Measurements from ENCODE around the gene IGFBP3.

DNA sequence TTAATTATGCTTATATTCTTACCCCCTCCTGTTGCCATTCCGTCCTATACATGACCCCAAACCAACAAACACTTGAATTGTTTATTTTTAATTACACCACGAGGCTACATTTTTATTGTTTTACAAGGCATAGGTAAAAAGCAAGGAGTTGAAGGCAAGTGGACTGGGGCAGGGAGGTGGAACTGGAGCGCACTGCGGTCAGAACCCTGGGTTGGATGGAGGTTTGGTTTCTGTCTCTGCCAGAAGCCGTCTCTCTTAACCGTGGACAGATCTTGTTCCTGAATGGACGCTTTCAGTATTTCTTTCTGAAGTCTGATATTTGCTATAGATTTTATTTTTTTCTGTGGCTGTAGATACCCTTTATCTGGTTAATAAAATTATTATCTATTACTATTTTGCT, 19.9 kb upstream of the IGFBP3 start:
- TF ChIP-seq, protein P1, sequence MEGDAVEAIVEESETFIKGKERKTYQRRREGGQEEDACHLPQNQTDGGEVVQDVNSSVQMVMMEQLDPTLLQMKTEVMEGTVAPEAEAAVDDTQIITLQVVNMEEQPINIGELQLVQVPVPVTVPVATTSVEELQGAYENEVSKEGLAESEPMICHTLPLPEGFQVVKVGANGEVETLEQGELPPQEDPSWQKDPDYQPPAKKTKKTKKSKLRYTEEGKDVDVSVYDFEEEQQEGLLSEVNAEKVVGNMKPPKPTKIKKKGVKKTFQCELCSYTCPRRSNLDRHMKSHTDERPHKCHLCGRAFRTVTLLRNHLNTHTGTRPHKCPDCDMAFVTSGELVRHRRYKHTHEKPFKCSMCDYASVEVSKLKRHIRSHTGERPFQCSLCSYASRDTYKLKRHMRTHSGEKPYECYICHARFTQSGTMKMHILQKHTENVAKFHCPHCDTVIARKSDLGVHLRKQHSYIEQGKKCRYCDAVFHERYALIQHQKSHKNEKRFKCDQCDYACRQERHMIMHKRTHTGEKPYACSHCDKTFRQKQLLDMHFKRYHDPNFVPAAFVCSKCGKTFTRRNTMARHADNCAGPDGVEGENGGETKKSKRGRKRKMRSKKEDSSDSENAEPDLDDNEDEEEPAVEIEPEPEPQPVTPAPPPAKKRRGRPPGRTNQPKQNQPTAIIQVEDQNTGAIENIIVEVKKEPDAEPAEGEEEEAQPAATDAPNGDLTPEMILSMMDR (conservative IDR thresholded peaks at IDR 0.05 in 1 of 2, IDR thresholded peaks at IDR 0.05 in 1 of 2; ENCODE audit: low read depth in 1 of 2, low read length in 2 of 2): no peak
- no peak for TF ChIP-seq EZH2 (IDR thresholded peaks at IDR 0.05; ENCODE audit: low read length, missing control alignments)
